B cell (primary cell): ENCODE data around the gene SCN8A. TPM values are rescaled to one million over a fixed set of nuclear protein-coding genes. Genes with fewer than 3 reads are reported as not detected.

Source experiments
- ATAC-seq: fragments of 200-7000 bp; cut with Tn5 transposase; one replicate; pipeline ENCODE4 v1.10.0; 2021; ENCODE audit warnings: low read depth, mild to moderate bottlenecking, moderate number of reproducible peaks, moderate library complexity
- CTCF ChIA-PET: fragments of 350-600 bp; sonication (Branson Sonifier 250); formaldehyde crosslinking; loops from one replicate; lab custom pipeline; 2021; ENCODE audit warnings: antibody characterized with exemption, inconsistent platforms; lab: Charles Lee
- POLR2A ChIA-PET: fragments of 350-600 bp; sonication (Branson Sonifier 250); formaldehyde crosslinking; loops from one replicate; lab custom pipeline; 2021; ENCODE audit warnings: antibody characterized with exemption; lab: Charles Lee
- DNase-seq: peaks from one replicate; pipeline ENCODE4 v3.0.0; 2013
- H2AFZ ChIP-seq: 2 replicates; pipeline ENCODE4 v1.6.1; 2012; ENCODE audit warnings: mild to moderate bottlenecking, low read depth, low read length; ENCODE audit not compliant: insufficient read depth, poor library complexity, severe bottlenecking
- H3K27ac ChIP-seq, 2 donors: 1 replicate in 1 of 2; 2 replicates in 1 of 2; pipeline ENCODE4 v1.5.1; 2012 to 2013; ENCODE audit warnings: low read length in 2 of 2, mild to moderate bottlenecking in 2 of 2, moderate library complexity in 1 of 2
- H3K27me3 ChIP-seq, 4 experiments: fragments of 200-600 bp in 1 of 4; sonication (generic) in 1 of 4; replicated peaks in 1 of 4; 1 replicate in 2 of 4; 2 replicates in 2 of 4; pipeline versions ENCODE4 v1.6.1 to v1.7.0; 2013 to 2016; ENCODE audit warnings: low read length in 3 of 4, mild to moderate bottlenecking in 2 of 4, mixed read lengths in 1 of 4, moderate library complexity in 1 of 4; ENCODE audit not compliant: insufficient read depth in 4 of 4, control insufficient read depth in 3 of 4; ENCODE audit errors: control extremely low read depth in 1 of 4
- H3K36me3 ChIP-seq, 2 experiments: replicated peaks in 1 of 2; 1 replicate in 1 of 2; 2 replicates in 1 of 2; pipeline versions ENCODE4 v1.6.1 to v1.7.1; 2013; ENCODE audit warnings: low read length in 1 of 2; ENCODE audit not compliant: insufficient read depth in 2 of 2, control insufficient read depth in 1 of 2; ENCODE audit errors: control extremely low read depth in 1 of 2, extremely low read depth in 1 of 2
- H3K4me1 ChIP-seq, 2 donors: fragments of 200-600 bp in 1 of 2; sonication (generic) in 1 of 2; 1 replicate in 1 of 2; 2 replicates in 1 of 2; pipeline versions ENCODE4 v1.5.1 to v1.6.1; 2013 to 2017; ENCODE audit warnings: low read length in 2 of 2; ENCODE audit not compliant: control insufficient read depth in 2 of 2, insufficient read depth in 2 of 2
- H3K4me2 ChIP-seq: replicated peaks from 2 replicates; pipeline ENCODE3; 2012; ENCODE audit warnings: mild to moderate bottlenecking, low read depth, low read length; ENCODE audit not compliant: poor library complexity, severe bottlenecking
- H3K4me3 ChIP-seq, 5 experiments: fragments of 200-600 bp in 1 of 5; sonication (generic) in 1 of 5; 1 replicate in 3 of 5; 2 replicates in 2 of 5; pipeline versions ENCODE4 v1.5.1 to v1.7.0; 2011 to 2016; ENCODE audit warnings: low read length in 4 of 5, mild to moderate bottlenecking in 4 of 5, low read depth in 2 of 5, control low read depth in 1 of 5, moderate library complexity in 1 of 5; ENCODE audit not compliant: insufficient read depth in 1 of 5; ENCODE audit errors: control extremely low read depth in 1 of 5, extremely low read depth in 1 of 5
- H3K79me2 ChIP-seq: fragments of 200-600 bp; sonication (generic); one replicate; pipeline ENCODE4 v1.6.0; 2016; ENCODE audit warnings: low read length; ENCODE audit not compliant: control insufficient read depth, insufficient read depth
- H3K9ac ChIP-seq: fragments of 200-600 bp; sonication (generic); 2 replicates; pipeline ENCODE4 v1.6.1; 2017; ENCODE audit warnings: mild to moderate bottlenecking, low read length, moderate library complexity
- H3K9me3 ChIP-seq, 3 donors: one replicate each; pipeline versions ENCODE4 v1.6.1 to v1.7.1; 2013; ENCODE audit warnings: low read length in 2 of 3; ENCODE audit not compliant: control insufficient read depth in 2 of 3, insufficient read depth in 1 of 3; ENCODE audit errors: control extremely low read depth in 1 of 3
- H4K20me1 ChIP-seq: 2 replicates; pipeline ENCODE4 v1.6.0; 2012; ENCODE audit warnings: mild to moderate bottlenecking, low read length; ENCODE audit not compliant: insufficient read depth, control insufficient read depth, poor library complexity, severe bottlenecking
- H3K27ac Mint-ChIP-seq: one replicate; pipeline ENCODE4 v1.8.0; 2021; ENCODE audit warnings: mixed read lengths
- H3K27me3 Mint-ChIP-seq: one replicate; pipeline ENCODE4 v1.8.0; 2021; ENCODE audit warnings: mixed read lengths
- H3K4me1 Mint-ChIP-seq: one replicate; pipeline ENCODE4 v1.8.0; 2021; ENCODE audit warnings: mixed read lengths
- H3K4me3 Mint-ChIP-seq: one replicate; pipeline ENCODE4 v1.8.0; 2021; ENCODE audit warnings: mixed read lengths
- H3K9me3 Mint-ChIP-seq: one replicate; pipeline ENCODE4 v1.8.0; 2022; ENCODE audit warnings: mixed read lengths; ENCODE audit not compliant: insufficient read depth
- CTCF ChIP-seq: fragments of 200-600 bp; IDR thresholded peaks from one replicate; pipeline ENCODE4 v1.8.0; 2022; ENCODE audit warnings: antibody characterized with exemption, mild to moderate bottlenecking
- EZH2 ChIP-seq: IDR thresholded peaks from 2 replicates; pipeline ENCODE4 v1.6.1; 2012; ENCODE audit warnings: borderline replicate concordance, low read depth, mild to moderate bottlenecking, moderate library complexity, low read length; ENCODE audit not compliant: insufficient read depth, poor library complexity, severe bottlenecking
- WGBS: methylation state at CpG from one replicate; pipeline ENCODE4 v1.1.5; 2013; ENCODE audit warnings: missing lambda C conversion rate; ENCODE audit not compliant: insufficient coverage; 5-methylcytosine and 5-hydroxymethylcytosine counted together
- intact Hi-C: fragments of 100-400 bp; cut with micrococcal nuclease; formaldehyde crosslinking; loops from one replicate; pipeline ENCODE4 v1.10.0; 2022
- polyA plus RNA-seq: library from polyadenylated mRNA; depleted of rRNA; stranded (reverse); fragments of >200 nt; gene quantifications from 2 replicates; pipeline ENCODE4 v1.2.3, GENCODE V29; 2012
- total RNA-seq, 2 donors: library from RNA; stranded (reverse); fragments of 120-200 nt in 1 of 2; gene quantifications; 1 replicate in 1 of 2; 2 replicates in 1 of 2; pipeline versions ENCODE4 v1.2.3 to v1.2.4, GENCODE V29; 2013 to 2022

SCN8A gene
- total and polyA plus RNA-seq, 2 donors (not counting 1 experiment from before 2014, with no cell fraction given): 0.78 to 1.0 TPM

GRCh38 chr12:51806896-51807295 is 215.9 kb downstream of the SCN8A start:
- 94% methylated on average over 13 of the region's 16 CpGs for WGBS
- Mint-ChIP-seq H3K27ac (no peak overlapping the region), H3K4me3 (no peak overlapping the region), H3K4me1 (peaks cover 11% of the 10 kb centered on the region), H3K27me3 (peaks cover 33% of the 10 kb centered on the region), H3K9me3 (no peaks in the 10 kb centered on the region)
- no peak overlapping the region for H3K4me2 ChIP-seq
- no peaks in the 10 kb centered on the region for H4K20me1 ChIP-seq
- intact Hi-C loops: no loop called here
- ChIA-PET POLR2A (no interaction called here), CTCF (no interaction called here)
- no peaks in the 10 kb centered on the region for H3K79me2 ChIP-seq
- ATAC-seq (no peak), DNase-seq (no peak)
- H3K27ac ChIP-seq: no peak overlapping the region
- H2AFZ ChIP-seq: no peak overlapping the region
- no peak for TF ChIP-seq CTCF
- no peak for TF ChIP-seq EZH2
- H3K9me3 ChIP-seq: no peaks in the 10 kb centered on the region
- H3K4me3 ChIP-seq: no peak overlapping the region
- peaks cover 0 to 18% (median 9%) of the 10 kb centered on the region in 4 experiments for H3K27me3 ChIP-seq
- no peaks in the 10 kb centered on the region for H3K36me3 ChIP-seq
- H3K9ac ChIP-seq: no peak overlapping the region
- H3K4me1 ChIP-seq: peaks cover 4 to 7% of the 10 kb centered on the region in 2 donors

- Mint-ChIP-seq H3K4me3 (no peak overlapping the region), H3K4me1 (peaks cover 11% of the 10 kb centered on the region), H3K27ac (no peak overlapping the region), H3K9me3 (no peaks in the 10 kb centered on the region), H3K27me3 (peaks cover 46% of the 10 kb centered on the region)
- no peak overlapping the region for H3K4me2 ChIP-seq
- ATAC-seq: no peak
- intact Hi-C loops: loop anchor here (1.0 kb wide), 1 partner anchor 66 kb away; no protein-coding TSS in a partner anchor
- WGBS: 0% methylated on average over 1 of the region's 3 CpGs
- ChIA-PET CTCF (no interaction called here), POLR2A (no interaction called here)
- H3K27me3 ChIP-seq: peaks cover 0 to 29% (median 13%) of the 10 kb centered on the region in 4 experiments
- H2AFZ ChIP-seq: no peak overlapping the region
- no peak overlapping the region for H3K4me3 ChIP-seq
- no peak overlapping the region for H3K9ac ChIP-seq
- no peaks in the 10 kb centered on the region for H3K36me3 ChIP-seq
- no peak for TF ChIP-seq CTCF
- no peak for TF ChIP-seq EZH2
- no peak overlapping the region for H3K27ac ChIP-seq
- no peaks in the 10 kb centered on the region for H4K20me1 ChIP-seq
- H3K9me3 ChIP-seq: no peaks in the 10 kb centered on the region
- H3K4me1 ChIP-seq: peaks cover 4 to 10% of the 10 kb centered on the region in 2 donors
- no peaks in the 10 kb centered on the region for H3K79me2 ChIP-seq
- peak; percentile 23 for DNase-seq
Measured at GRCh38 chr12:51809193-51809592, 218.2 kb downstream of the SCN8A start.
